ENCODE results near the gene EIF3M.

DNA sequence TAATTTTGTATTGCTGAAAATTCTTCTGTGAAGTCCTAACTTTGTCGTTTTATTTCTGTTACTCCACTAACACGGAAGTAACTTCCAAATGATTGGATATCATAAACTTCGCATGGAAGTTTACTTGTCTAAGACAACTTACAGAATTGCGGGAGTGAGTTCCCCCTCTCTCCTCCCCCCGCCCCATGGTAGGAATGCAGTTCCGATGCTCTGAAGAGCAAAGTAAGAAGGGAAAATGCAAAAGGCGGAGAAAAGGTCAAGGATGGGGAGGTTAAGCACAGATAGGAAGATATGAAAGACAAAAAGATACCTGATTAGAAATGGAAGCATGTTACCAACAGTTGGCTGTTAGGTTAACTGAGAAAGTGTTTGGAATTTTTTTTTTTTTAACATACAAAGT, 1.3 kb downstream of the EIF3M start:
- TF ChIP-seq, protein P1, sequence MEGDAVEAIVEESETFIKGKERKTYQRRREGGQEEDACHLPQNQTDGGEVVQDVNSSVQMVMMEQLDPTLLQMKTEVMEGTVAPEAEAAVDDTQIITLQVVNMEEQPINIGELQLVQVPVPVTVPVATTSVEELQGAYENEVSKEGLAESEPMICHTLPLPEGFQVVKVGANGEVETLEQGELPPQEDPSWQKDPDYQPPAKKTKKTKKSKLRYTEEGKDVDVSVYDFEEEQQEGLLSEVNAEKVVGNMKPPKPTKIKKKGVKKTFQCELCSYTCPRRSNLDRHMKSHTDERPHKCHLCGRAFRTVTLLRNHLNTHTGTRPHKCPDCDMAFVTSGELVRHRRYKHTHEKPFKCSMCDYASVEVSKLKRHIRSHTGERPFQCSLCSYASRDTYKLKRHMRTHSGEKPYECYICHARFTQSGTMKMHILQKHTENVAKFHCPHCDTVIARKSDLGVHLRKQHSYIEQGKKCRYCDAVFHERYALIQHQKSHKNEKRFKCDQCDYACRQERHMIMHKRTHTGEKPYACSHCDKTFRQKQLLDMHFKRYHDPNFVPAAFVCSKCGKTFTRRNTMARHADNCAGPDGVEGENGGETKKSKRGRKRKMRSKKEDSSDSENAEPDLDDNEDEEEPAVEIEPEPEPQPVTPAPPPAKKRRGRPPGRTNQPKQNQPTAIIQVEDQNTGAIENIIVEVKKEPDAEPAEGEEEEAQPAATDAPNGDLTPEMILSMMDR (IDR thresholded peaks at IDR 0.05) = no peak
- no peak for TF ChIP-seq POLR2A (IDR thresholded peaks at IDR 0.05)
- TF ChIP-seq POLR2AphosphoS5 (IDR thresholded peaks at IDR 0.05) = no peak

All from suprapubic skin (tissue), 4 donors.